ENCODE data around the gene ARL8B. TPM values are rescaled to one million over a fixed set of nuclear protein-coding genes. Genes with fewer than 3 reads are reported as not detected.

Gene ARL8B
- polyA plus RNA-seq: 94.5 and 103 TPM in 2 replicates
- polyA minus RNA-seq: 84.0 and 91.2 TPM in 2 replicates

DNA sequence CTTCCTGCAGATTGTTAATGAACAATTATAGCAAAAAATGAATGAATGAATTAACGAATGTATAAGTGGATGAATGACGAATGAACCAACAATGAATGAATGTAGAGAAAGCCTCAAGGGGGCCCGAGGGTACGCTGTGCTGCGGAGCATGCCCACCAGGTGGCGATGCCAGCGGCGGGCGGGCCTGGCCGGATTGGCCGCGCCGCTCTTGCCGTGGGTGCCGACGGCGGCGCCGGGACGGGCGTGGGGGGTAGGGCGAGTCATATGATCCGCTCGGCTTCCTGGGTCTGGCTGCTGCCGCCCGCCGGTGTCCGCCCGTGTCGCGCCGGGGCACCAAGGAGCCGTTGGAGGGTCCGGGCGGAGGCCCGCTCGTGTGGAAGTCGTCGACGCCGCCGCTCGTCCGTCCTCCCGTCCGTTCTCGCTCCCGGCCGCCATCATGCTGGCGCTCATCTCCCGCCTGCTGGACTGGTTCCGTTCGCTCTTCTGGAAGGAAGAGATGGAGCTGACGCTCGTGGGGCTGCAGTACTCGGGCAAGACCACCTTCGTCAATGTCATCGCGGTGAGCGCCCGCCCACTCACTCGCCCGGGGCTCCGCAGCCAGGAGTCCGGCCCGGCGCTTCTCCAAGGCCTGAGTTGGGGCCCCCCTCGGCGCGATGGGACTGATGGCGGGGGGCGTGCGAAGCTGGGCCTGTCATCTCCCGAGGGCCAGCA is at the start of gene ARL8B:
Gene ARL8B (plus strand): TSS at position 263 of the 711 bp plus-strand sequence. CDS start 174 bp downstream, at position 437.
- Histone ChIP-seq H3K4me2 (ENCODE audit: low read length) (peak within 1 kb of the TSS; percentile 61), H3K79me2 (replicated peaks; ENCODE audit: insufficient read depth, low read length) (peaks cover 48% of the 10 kb centered on the region), H3K27ac (ENCODE audit: low read length) (peak within 1 kb of the TSS; percentile 82), H3K36me3 (ENCODE audit: insufficient read depth, low read length) (no peaks in the 10 kb centered on the region), H3K9ac (ENCODE audit: low read length) (peak within 1 kb of the TSS; percentile 92), H2AFZ (ENCODE audit: low read depth, low read length) (peak within 1 kb of the TSS; percentile 91), H3K4me3 (ENCODE audit: low read length) (peak within 1 kb of the TSS; percentile 95), H3F3A (ENCODE audit: insufficient read depth, low read length, poor library complexity, severe bottlenecking) (no peaks in the 10 kb centered on the region), H3K9me3 (ENCODE audit: low read length) (no peaks in the 10 kb centered on the region), H3K27me3 (ENCODE audit: insufficient read depth, low read depth, low read length) (no peaks in the 10 kb centered on the region), H3K9me2 (ENCODE audit: insufficient read depth, low read length) (no peaks in the 10 kb centered on the region), H4K20me1 (ENCODE audit: insufficient read depth) (no peaks in the 10 kb centered on the region)
- peak; percentile 64 for TF ChIP-seq EP300 (conservative IDR thresholded peaks at IDR 0.05; ENCODE audit: poor library complexity, severe bottlenecking)
- no peak for TF ChIP-seq EZH2 (IDR thresholded peaks at IDR 0.05; ENCODE audit: borderline replicate concordance, insufficient read depth, low read length, poor library complexity, severe bottlenecking)
- peak; percentile 75 for TF ChIP-seq MXI1 (conservative IDR thresholded peaks at IDR 0.05; ENCODE audit: poor library complexity, severe bottlenecking)
- TF ChIP-seq SMC3 (conservative IDR thresholded peaks at IDR 0.05; ENCODE audit: poor library complexity): peak; percentile 82
- TF ChIP-seq, protein P1, sequence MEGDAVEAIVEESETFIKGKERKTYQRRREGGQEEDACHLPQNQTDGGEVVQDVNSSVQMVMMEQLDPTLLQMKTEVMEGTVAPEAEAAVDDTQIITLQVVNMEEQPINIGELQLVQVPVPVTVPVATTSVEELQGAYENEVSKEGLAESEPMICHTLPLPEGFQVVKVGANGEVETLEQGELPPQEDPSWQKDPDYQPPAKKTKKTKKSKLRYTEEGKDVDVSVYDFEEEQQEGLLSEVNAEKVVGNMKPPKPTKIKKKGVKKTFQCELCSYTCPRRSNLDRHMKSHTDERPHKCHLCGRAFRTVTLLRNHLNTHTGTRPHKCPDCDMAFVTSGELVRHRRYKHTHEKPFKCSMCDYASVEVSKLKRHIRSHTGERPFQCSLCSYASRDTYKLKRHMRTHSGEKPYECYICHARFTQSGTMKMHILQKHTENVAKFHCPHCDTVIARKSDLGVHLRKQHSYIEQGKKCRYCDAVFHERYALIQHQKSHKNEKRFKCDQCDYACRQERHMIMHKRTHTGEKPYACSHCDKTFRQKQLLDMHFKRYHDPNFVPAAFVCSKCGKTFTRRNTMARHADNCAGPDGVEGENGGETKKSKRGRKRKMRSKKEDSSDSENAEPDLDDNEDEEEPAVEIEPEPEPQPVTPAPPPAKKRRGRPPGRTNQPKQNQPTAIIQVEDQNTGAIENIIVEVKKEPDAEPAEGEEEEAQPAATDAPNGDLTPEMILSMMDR (IDR thresholded peaks at IDR 0.05; ENCODE audit: poor library complexity, severe bottlenecking): peak; percentile 99
- peak; percentile 93 for TF ChIP-seq POLR2AphosphoS5 (IDR thresholded peaks at IDR 0.05)
- peak; percentile 70 for TF ChIP-seq RAD21 (conservative IDR thresholded peaks at IDR 0.05)
- TF ChIP-seq, protein P2, sequence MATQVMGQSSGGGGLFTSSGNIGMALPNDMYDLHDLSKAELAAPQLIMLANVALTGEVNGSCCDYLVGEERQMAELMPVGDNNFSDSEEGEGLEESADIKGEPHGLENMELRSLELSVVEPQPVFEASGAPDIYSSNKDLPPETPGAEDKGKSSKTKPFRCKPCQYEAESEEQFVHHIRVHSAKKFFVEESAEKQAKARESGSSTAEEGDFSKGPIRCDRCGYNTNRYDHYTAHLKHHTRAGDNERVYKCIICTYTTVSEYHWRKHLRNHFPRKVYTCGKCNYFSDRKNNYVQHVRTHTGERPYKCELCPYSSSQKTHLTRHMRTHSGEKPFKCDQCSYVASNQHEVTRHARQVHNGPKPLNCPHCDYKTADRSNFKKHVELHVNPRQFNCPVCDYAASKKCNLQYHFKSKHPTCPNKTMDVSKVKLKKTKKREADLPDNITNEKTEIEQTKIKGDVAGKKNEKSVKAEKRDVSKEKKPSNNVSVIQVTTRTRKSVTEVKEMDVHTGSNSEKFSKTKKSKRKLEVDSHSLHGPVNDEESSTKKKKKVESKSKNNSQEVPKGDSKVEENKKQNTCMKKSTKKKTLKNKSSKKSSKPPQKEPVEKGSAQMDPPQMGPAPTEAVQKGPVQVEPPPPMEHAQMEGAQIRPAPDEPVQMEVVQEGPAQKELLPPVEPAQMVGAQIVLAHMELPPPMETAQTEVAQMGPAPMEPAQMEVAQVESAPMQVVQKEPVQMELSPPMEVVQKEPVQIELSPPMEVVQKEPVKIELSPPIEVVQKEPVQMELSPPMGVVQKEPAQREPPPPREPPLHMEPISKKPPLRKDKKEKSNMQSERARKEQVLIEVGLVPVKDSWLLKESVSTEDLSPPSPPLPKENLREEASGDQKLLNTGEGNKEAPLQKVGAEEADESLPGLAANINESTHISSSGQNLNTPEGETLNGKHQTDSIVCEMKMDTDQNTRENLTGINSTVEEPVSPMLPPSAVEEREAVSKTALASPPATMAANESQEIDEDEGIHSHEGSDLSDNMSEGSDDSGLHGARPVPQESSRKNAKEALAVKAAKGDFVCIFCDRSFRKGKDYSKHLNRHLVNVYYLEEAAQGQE (IDR thresholded peaks at IDR 0.05; ENCODE audit: borderline replicate concordance): peak; percentile 69
- peak; percentile 80 for TF ChIP-seq TAF1 (IDR thresholded peaks at IDR 0.05; ENCODE audit: low read depth)

DNA sequence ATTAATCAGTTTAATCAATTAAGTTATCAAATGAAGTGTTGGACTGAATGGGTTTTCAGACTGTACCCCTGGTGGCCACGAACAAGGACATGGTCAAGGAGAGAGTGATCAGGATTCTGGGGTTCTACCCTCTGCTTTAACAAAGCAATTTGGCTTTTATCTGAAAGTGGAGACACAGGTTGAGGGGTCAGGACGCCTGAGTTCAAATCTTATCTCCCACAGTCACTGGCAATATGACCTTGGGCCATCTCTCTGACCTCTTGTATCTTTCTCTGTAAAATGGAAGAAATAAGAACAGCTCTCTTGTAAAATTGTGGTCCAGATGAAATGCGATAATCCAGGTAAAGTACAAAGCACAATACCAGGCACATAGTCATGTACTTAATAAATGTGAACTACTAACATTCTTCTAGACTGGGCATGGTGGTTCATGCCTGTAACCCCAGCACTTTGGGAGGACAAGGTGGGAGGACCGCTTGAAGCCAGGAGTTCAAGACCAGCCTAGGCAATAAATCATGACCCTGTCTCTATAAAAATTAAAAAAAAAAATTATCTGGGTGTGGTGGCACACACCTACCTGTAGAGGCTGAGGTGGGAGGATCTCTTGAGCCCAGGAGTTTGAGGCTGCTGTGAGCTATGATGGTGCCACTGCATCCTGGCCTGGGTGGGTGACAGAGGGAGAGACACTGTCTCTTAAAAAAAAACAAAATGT is 48.6 kb upstream of the ARL8B start:
- no peak overlapping the region for H2AFZ ChIP-seq (ENCODE audit: low read depth, low read length)
- TF ChIP-seq RAD21 (conservative IDR thresholded peaks at IDR 0.05) (no peak), TAF1 (IDR thresholded peaks at IDR 0.05; ENCODE audit: low read depth) (no peak), MXI1 (conservative IDR thresholded peaks at IDR 0.05; ENCODE audit: poor library complexity, severe bottlenecking) (no peak), POLR2AphosphoS5 (IDR thresholded peaks at IDR 0.05) (no peak), EP300 (conservative IDR thresholded peaks at IDR 0.05; ENCODE audit: poor library complexity, severe bottlenecking) (no peak), SMC3 (conservative IDR thresholded peaks at IDR 0.05; ENCODE audit: poor library complexity) (no peak), EZH2 (IDR thresholded peaks at IDR 0.05; ENCODE audit: borderline replicate concordance, insufficient read depth, low read length, poor library complexity, severe bottlenecking) (no peak)
- TF ChIP-seq, protein P2 (IDR thresholded peaks at IDR 0.05; ENCODE audit: borderline replicate concordance): no peak
- TF ChIP-seq, protein P1 (IDR thresholded peaks at IDR 0.05; ENCODE audit: poor library complexity, severe bottlenecking): no peak
- no peaks in the 10 kb centered on the region for H4K20me1 ChIP-seq (ENCODE audit: insufficient read depth)
- H3K4me2 ChIP-seq (ENCODE audit: low read length): no peak overlapping the region
- H3K9ac ChIP-seq (ENCODE audit: low read length): no peak overlapping the region
- no peaks in the 10 kb centered on the region for H3K79me2 ChIP-seq (replicated peaks; ENCODE audit: insufficient read depth, low read length)
- H3K36me3 ChIP-seq (ENCODE audit: insufficient read depth, low read length): no peaks in the 10 kb centered on the region
- no peak overlapping the region for H3K27ac ChIP-seq (ENCODE audit: low read length)
- H3K9me3 ChIP-seq (ENCODE audit: low read length): no peaks in the 10 kb centered on the region
- H3K9me2 ChIP-seq (ENCODE audit: insufficient read depth, low read length): no peaks in the 10 kb centered on the region
- no peak overlapping the region for H3K4me3 ChIP-seq (ENCODE audit: low read length)
- H3F3A ChIP-seq (ENCODE audit: insufficient read depth, low read length, poor library complexity, severe bottlenecking): no peaks in the 10 kb centered on the region
- no peaks in the 10 kb centered on the region for H3K27me3 ChIP-seq (ENCODE audit: insufficient read depth, low read depth, low read length)

Data from neural cell (in vitro differentiated cells).